IMR-90 (cell line): ENCODE measurements around the gene MAML2. TPM values are rescaled to one million over a fixed set of nuclear protein-coding genes. Genes with fewer than 3 reads are reported as not detected.

ENCODE experiments used
- ATAC-seq: fragments of 200-7000 bp; cut with Tn5 transposase; 2 replicates; pipeline ENCODE4 v1.9.1; 2020; ENCODE audit warnings: low read depth, mild to moderate bottlenecking, moderate library complexity
- BruUV-seq: library from RNA; stranded (reverse); fragments of 400-500 nt; replicated peaks from 2 replicates; lab custom pipeline; 2021; lab: Mats Ljungman, UMichigan
- CTCF ChIA-PET: fragments of 300-600 bp; formaldehyde crosslinking; extraction: SDS; loops from one replicate; lab custom pipeline; 2021; ENCODE audit warnings: antibody characterized with exemption; lab: Yijun Ruan, JAX
- POLR2A ChIA-PET: fragments of 300-600 bp; sonication (Branson Sonifier 250); formaldehyde crosslinking; loops from one replicate; lab custom pipeline; 2022; ENCODE audit warnings: antibody characterized with exemption; ENCODE audit not compliant: unreplicated experiment; lab: Charles Lee
- DNase-seq: peaks from one replicate; pipeline ENCODE4 v3.0.0; 2013
- H2AFZ ChIP-seq: replicated peaks from 2 replicates; pipeline ENCODE3; 2013; ENCODE audit warnings: low read length, mild to moderate bottlenecking; ENCODE audit not compliant: poor library complexity
- H2AK5ac ChIP-seq: 2 replicates; pipeline ENCODE4 v1.6.1; 2013; ENCODE audit warnings: low read depth, low read length, inconsistent platforms
- H2AK9ac ChIP-seq: replicated peaks from 2 replicates; pipeline ENCODE3; 2013; ENCODE audit warnings: mild to moderate bottlenecking, low read depth, low read length, moderate library complexity; ENCODE audit not compliant: poor library complexity
- H2BK120ac ChIP-seq: 2 replicates; pipeline ENCODE4 v1.6.1; 2013; ENCODE audit warnings: low read depth, low read length, inconsistent platforms
- H2BK15ac ChIP-seq: 3 replicates; pipeline ENCODE4 v1.6.1; 2013; ENCODE audit warnings: low read depth, low read length, inconsistent platforms
- H2BK20ac ChIP-seq: 2 replicates; pipeline ENCODE4 v1.6.1; 2013; ENCODE audit warnings: low read depth, mild to moderate bottlenecking, inconsistent platforms, low read length, moderate library complexity
- H2BK5ac ChIP-seq: 2 replicates; pipeline ENCODE4 v1.6.1; 2013; ENCODE audit warnings: mild to moderate bottlenecking, low read depth, low read length, inconsistent platforms; ENCODE audit not compliant: poor library complexity, severe bottlenecking
- H3K14ac ChIP-seq: replicated peaks from 2 replicates; pipeline ENCODE4 v1.6.1; 2013; ENCODE audit warnings: low read depth, low read length, inconsistent platforms
- H3K18ac ChIP-seq: 2 replicates; pipeline ENCODE4 v1.6.1; 2013; ENCODE audit warnings: low read depth, low read length, control low read depth
- H3K23ac ChIP-seq: 2 replicates; pipeline ENCODE4 v1.6.1; 2013; ENCODE audit warnings: low read depth, low read length, inconsistent platforms
- H3K27ac ChIP-seq: 2 replicates; pipeline ENCODE4 v1.5.1; 2013; ENCODE audit warnings: mild to moderate bottlenecking, control low read depth, low read length; ENCODE audit not compliant: insufficient read depth
- H3K27me3 ChIP-seq: 2 replicates; pipeline ENCODE4 v1.6.1; 2013; ENCODE audit warnings: low read length; ENCODE audit not compliant: control insufficient read depth, insufficient read depth
- H3K36me3 ChIP-seq: 2 replicates; pipeline ENCODE4 v1.6.1; 2013; ENCODE audit warnings: low read length, mixed read lengths; ENCODE audit not compliant: control insufficient read depth, insufficient read depth
- H3K4ac ChIP-seq: 2 replicates; pipeline ENCODE4 v1.6.1; 2013; ENCODE audit warnings: low read depth, low read length, inconsistent platforms
- H3K4me1 ChIP-seq: 2 replicates; pipeline ENCODE4 v1.6.1; 2013; ENCODE audit warnings: low read length, mixed read lengths; ENCODE audit not compliant: control insufficient read depth, insufficient read depth
- H3K4me2 ChIP-seq: 2 replicates; pipeline ENCODE4 v1.6.1; 2013; ENCODE audit warnings: low read depth, mild to moderate bottlenecking, control low read depth, low read length, moderate library complexity
- H3K4me3 ChIP-seq: 2 replicates; pipeline ENCODE4 v1.5.1; 2013; ENCODE audit warnings: low read depth, mild to moderate bottlenecking, control low read depth, low read length, moderate library complexity; ENCODE audit not compliant: insufficient read depth
- H3K56ac ChIP-seq: 2 replicates; pipeline ENCODE4 v1.6.1; 2013; ENCODE audit warnings: low read length, inconsistent platforms; ENCODE audit not compliant: insufficient read depth; ENCODE audit errors: extremely low read depth
- H3K79me1 ChIP-seq, 2 experiments: 2 replicates each; pipeline ENCODE4 v1.6.1; 2013; ENCODE audit warnings: low read length in 2 of 2, inconsistent platforms in 1 of 2, low read depth in 1 of 2
- H3K9ac ChIP-seq: 2 replicates; pipeline ENCODE4 v1.6.1; 2013; ENCODE audit warnings: low read depth, low read length, control low read depth
- H3K9me1 ChIP-seq: 2 replicates; pipeline ENCODE4 v1.6.1; 2013; ENCODE audit warnings: low read length, inconsistent platforms; ENCODE audit not compliant: insufficient read depth
- H3K9me3 ChIP-seq: 2 replicates; pipeline ENCODE4 v1.6.1; 2013; ENCODE audit warnings: low read length; ENCODE audit not compliant: control insufficient read depth, insufficient read depth
- H4K20me1 ChIP-seq: 2 replicates; pipeline ENCODE4 v1.6.1; 2013; ENCODE audit warnings: low read length, inconsistent platforms; ENCODE audit not compliant: insufficient read depth
- H4K5ac ChIP-seq: 2 replicates; pipeline ENCODE4 v1.6.1; 2013; ENCODE audit warnings: mild to moderate bottlenecking, low read depth, low read length, control low read depth
- H4K8ac ChIP-seq, 2 experiments: 2 replicates each; pipeline ENCODE4 v1.6.1; 2013; ENCODE audit warnings: low read depth in 2 of 2, low read length in 2 of 2, control low read depth in 1 of 2, inconsistent platforms in 1 of 2
- H4K91ac ChIP-seq: 2 replicates; pipeline ENCODE4 v1.6.1; 2013; ENCODE audit warnings: low read depth, low read length, inconsistent platforms; ENCODE audit not compliant: insufficient read depth
- BHLHE40 ChIP-seq: fragments of 150-350 bp; IDR thresholded peaks from 2 replicates; pipeline ENCODE4 v1.6.1; 2016; ENCODE audit warnings: mild to moderate bottlenecking, low read depth, low read length
- CEBPB ChIP-seq: IDR thresholded peaks from 2 replicates; pipeline ENCODE4 v1.6.1; 2012; ENCODE audit warnings: low read depth, low read length, improper control_type of control experiment
- CHD1 ChIP-seq: IDR thresholded peaks from 2 replicates; pipeline ENCODE4 v1.6.1; 2012; ENCODE audit warnings: low read depth, low read length, improper control_type of control experiment
- ELK1 ChIP-seq: fragments of 150-350 bp; IDR thresholded peaks from 2 replicates; pipeline ENCODE4 v1.6.1; 2016; ENCODE audit warnings: low read depth, mild to moderate bottlenecking, low read length, moderate library complexity, borderline replicate concordance
- FOS ChIP-seq: fragments of 150-350 bp; IDR thresholded peaks from 2 replicates; pipeline ENCODE4 v1.6.1; 2016; ENCODE audit warnings: low read depth, low read length
- MAFK ChIP-seq: IDR thresholded peaks from 2 replicates; pipeline ENCODE4 v1.6.1; 2012; ENCODE audit warnings: low read depth, low read length, improper control_type of control experiment
- MAZ ChIP-seq: IDR thresholded peaks from 2 replicates; pipeline ENCODE4 v1.6.1; 2012; ENCODE audit warnings: low read depth, mild to moderate bottlenecking, low read length, improper control_type of control experiment, moderate library complexity, borderline replicate concordance
- MXI1 ChIP-seq: IDR thresholded peaks from 2 replicates; pipeline ENCODE4 v1.6.1; 2012; ENCODE audit warnings: low read depth, mild to moderate bottlenecking, low read length, moderate library complexity, borderline replicate concordance
- NFE2L2 ChIP-seq: fragments of 150-350 bp; IDR thresholded peaks from 2 replicates; pipeline ENCODE4 v1.6.1; 2016; ENCODE audit warnings: low read depth, mild to moderate bottlenecking, low read length
- POLR2A ChIP-seq: IDR thresholded peaks from 2 replicates; pipeline ENCODE4 v1.6.1; 2012; ENCODE audit warnings: mild to moderate bottlenecking, low read depth, low read length
- RAD21 ChIP-seq: IDR thresholded peaks from 2 replicates; pipeline ENCODE4 v1.6.1; 2012; ENCODE audit warnings: low read length, improper control_type of control experiment
- RCOR1 ChIP-seq: IDR thresholded peaks from 2 replicates; pipeline ENCODE4 v1.6.1; 2012; ENCODE audit warnings: mild to moderate bottlenecking, low read length, improper control_type of control experiment; ENCODE audit not compliant: insufficient replicate concordance
- RFX5 ChIP-seq: IDR thresholded peaks from 2 replicates; pipeline ENCODE4 v1.8.0; 2012; ENCODE audit warnings: low read depth, mild to moderate bottlenecking, low read length, moderate library complexity
- SMC3 ChIP-seq: fragments of 150-350 bp; IDR thresholded peaks from 2 replicates; pipeline ENCODE4 v1.6.1; 2016; ENCODE audit warnings: low read depth, mild to moderate bottlenecking, antibody characterized with exemption, low read length, moderate library complexity
- USF2 ChIP-seq: fragments of 150-350 bp; IDR thresholded peaks from 2 replicates; pipeline ENCODE4 v1.6.1; 2017; ENCODE audit warnings: mild to moderate bottlenecking, antibody characterized with exemption, low read length, low read depth
- WGBS, 2 experiments: methylation state at CpG; one replicate each; pipeline versions ENCODE4 v1.1.5 to v1.1.7; 2013; ENCODE audit warnings: missing lambda C conversion rate in 2 of 2; ENCODE audit not compliant: insufficient read length in 1 of 2; ENCODE audit errors: extremely low coverage in 2 of 2; 5-methylcytosine and 5-hydroxymethylcytosine counted together
- dilution Hi-C: fragments of 300-500 bp; cut with HindIII; formaldehyde crosslinking; loops from one replicate; pipeline ENCODE4 v1.14.3; 2018; ENCODE audit warnings: low sequenced_read_pairs; ENCODE audit not compliant: unreplicated experiment
- in situ Hi-C: fragments of 300-500 bp; cut with MboI; formaldehyde crosslinking; loops from 3 replicates; pipeline ENCODE4 v1.14.3; 2019; ENCODE audit warnings: low sequenced_read_pairs, inconsistent platforms, mixed read lengths
- intact Hi-C: fragments of 100-400 bp; cut with micrococcal nuclease; formaldehyde crosslinking; loops from 2 replicates; pipeline ENCODE4 v1.10.0; 2022
- polyA plus RNA-seq, 3 experiments: library from polyadenylated mRNA; depleted of rRNA; stranded (reverse); fragments of >200 nt; gene quantifications; 2 replicates each; pipeline ENCODE4 v1.2.3, GENCODE V29; 2012; ENCODE audit warnings: low replicate concordance in 1 of 3
- total RNA-seq: library from RNA; depleted of rRNA; stranded (reverse); fragments of >200 nt; gene quantifications from 2 replicates; pipeline ENCODE4 v1.2.3, GENCODE V29; 2012

Gene MAML2
- total and polyA plus RNA-seq, 2 of the 4 experiments (the other 2 are of a cell fraction) = 15.0 to 19.5 TPM

- intact Hi-C loops = loop anchor here (2.0 kb wide), 1 partner anchor 252 kb away; the partner anchor contains the start of gene MAML2
- no peak overlapping the region for H3K9ac ChIP-seq
- peak overlapping the region; percentile 14; the same call in 1 of the 2 replicates for H4K91ac ChIP-seq
- no TSS peak for BruUV-seq
- no peaks in the 10 kb centered on the region; the same call in 1 of the 2 replicates for H4K20me1 ChIP-seq
- H4K8ac ChIP-seq = 0 out of 4 replicates have a peak overlapping the region, but pooled peaks of 1 of the 2 experiments have one; percentile 36
- peaks cover 12% of the 10 kb centered on the region for H3K36me3 ChIP-seq
- no peaks in the 10 kb centered on the region for H3K9me3 ChIP-seq
- no peak overlapping the region for H2AK9ac ChIP-seq
- dilution Hi-C loops = no loop called here
- peak; percentile 85 for DNase-seq
- in situ Hi-C loops = no loop called here
- no peak overlapping the region for H2AFZ ChIP-seq
- H3K79me1 ChIP-seq = peaks cover 48 to 56% of the 10 kb centered on the region in 2 experiments
- H2BK5ac ChIP-seq = peak overlapping the region; percentile 53
- H3K9me1 ChIP-seq = peaks cover 1% of the 10 kb centered on the region
- H3K4me2 ChIP-seq = peak overlapping the region; percentile 72; the same call in 1 of the 2 replicates
- no peak overlapping the region for H3K56ac ChIP-seq
- H2BK15ac ChIP-seq = no peak overlapping the region
- no peak overlapping the region; the same call in 1 of the 2 replicates for H2AK5ac ChIP-seq
- no peak overlapping the region; the same call in 1 of the 2 replicates for H3K4ac ChIP-seq
- WGBS, 2 experiments = no CpG with 5 or more reads among the region's 5 CpGs
- no peak overlapping the region; the same call in 1 of the 2 replicates for H4K5ac ChIP-seq
- H3K4me1 ChIP-seq = peaks cover 11% of the 10 kb centered on the region
- H2BK20ac ChIP-seq = peak overlapping the region; percentile 57; the same call in 1 of the 2 replicates
- H3K27ac ChIP-seq = no peak overlapping the region
- POLR2A ChIA-PET = no interaction called here
- no peak overlapping the region for H3K14ac ChIP-seq
- no peak overlapping the region; the same call in 1 of the 2 replicates for H3K18ac ChIP-seq
- peak; percentile 85 for ATAC-seq
- peak overlapping the region; percentile 33; the same call in 1 of the 2 replicates for H3K23ac ChIP-seq
- H3K27me3 ChIP-seq = no peaks in the 10 kb centered on the region
- CTCF ChIA-PET = interaction anchor here (0.9 to 1.0 kb wide), 2 partner anchors 36 to 252 kb away, joined by 3 to 4 read pairs; partner anchors contain the start of gene MAML2
- H3K4me3 ChIP-seq = no peak overlapping the region
- H2BK120ac ChIP-seq = peak overlapping the region; percentile 64
- TF ChIP-seq MAZ (no peak), ELK1 (no peak), MAFK (no peak), RFX5 (no peak), POLR2A (no peak), RAD21 (no peak; the same call in 1 of the 2 replicates), RCOR1 (no peak), USF2 (no peak), FOS (no peak), NFE2L2 (no peak), MXI1 (no peak), SMC3 (no peak), BHLHE40 (peak; percentile 13; the same call in 1 of the 2 replicates), CEBPB (peak; percentile 46; the same call in 1 of the 2 replicates), CHD1 (no peak)
Observed at GRCh38 chr11:96090711-96091110, 252.3 kb downstream of the MAML2 start.
